ENCODE measurements around the gene KCNQ5. TPM values are rescaled to one million over a fixed set of nuclear protein-coding genes. Genes with fewer than 3 reads are reported as not detected.

Gene KCNQ5
- total RNA-seq, 4 donors from 2014 or later, result 0.57 to 4.4 (median 0.97) TPM

DNA sequence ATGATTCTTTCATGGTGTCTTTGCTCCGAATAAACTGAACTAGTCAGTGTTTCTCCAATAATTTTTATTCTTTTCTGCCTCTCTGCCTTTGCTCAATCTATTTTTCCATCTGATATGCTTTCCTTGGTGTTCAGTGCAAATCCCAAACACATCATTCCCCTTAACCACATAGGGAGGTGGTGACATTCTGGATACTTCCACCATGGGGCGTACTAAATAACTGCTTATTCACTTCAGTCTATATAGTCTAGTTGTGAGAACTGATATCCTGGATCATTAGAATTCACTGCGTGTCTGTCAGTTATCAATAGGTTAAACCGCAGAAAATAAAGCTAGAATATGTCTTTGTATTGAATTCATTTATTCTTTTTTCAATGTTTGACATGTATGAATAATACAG, 83.1 kb downstream of the KCNQ5 start:
- Histone ChIP-seq H3K36me3 (no peaks in the 10 kb centered on the region), H3K4me3 (no peak overlapping the region), H3K9me3 (no peaks in the 10 kb centered on the region), H3K4me1 (no peaks in the 10 kb centered on the region), H3K27ac (no peak overlapping the region), H3K27me3 (no peaks in the 10 kb centered on the region)
- DNase-seq, result no peak
- 84 to 91% methylated on average over 4 of the region's 4 CpGs for WGBS, 2 donors
- intact Hi-C loops (cut with DNase I), result no loop called here
- TF ChIP-seq POLR2A (IDR thresholded peaks at IDR 0.05), result no peak
- TF ChIP-seq, protein P1, sequence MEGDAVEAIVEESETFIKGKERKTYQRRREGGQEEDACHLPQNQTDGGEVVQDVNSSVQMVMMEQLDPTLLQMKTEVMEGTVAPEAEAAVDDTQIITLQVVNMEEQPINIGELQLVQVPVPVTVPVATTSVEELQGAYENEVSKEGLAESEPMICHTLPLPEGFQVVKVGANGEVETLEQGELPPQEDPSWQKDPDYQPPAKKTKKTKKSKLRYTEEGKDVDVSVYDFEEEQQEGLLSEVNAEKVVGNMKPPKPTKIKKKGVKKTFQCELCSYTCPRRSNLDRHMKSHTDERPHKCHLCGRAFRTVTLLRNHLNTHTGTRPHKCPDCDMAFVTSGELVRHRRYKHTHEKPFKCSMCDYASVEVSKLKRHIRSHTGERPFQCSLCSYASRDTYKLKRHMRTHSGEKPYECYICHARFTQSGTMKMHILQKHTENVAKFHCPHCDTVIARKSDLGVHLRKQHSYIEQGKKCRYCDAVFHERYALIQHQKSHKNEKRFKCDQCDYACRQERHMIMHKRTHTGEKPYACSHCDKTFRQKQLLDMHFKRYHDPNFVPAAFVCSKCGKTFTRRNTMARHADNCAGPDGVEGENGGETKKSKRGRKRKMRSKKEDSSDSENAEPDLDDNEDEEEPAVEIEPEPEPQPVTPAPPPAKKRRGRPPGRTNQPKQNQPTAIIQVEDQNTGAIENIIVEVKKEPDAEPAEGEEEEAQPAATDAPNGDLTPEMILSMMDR (IDR thresholded peaks at IDR 0.05), result peak in 1 of 6 experiments; percentile 22

DNA sequence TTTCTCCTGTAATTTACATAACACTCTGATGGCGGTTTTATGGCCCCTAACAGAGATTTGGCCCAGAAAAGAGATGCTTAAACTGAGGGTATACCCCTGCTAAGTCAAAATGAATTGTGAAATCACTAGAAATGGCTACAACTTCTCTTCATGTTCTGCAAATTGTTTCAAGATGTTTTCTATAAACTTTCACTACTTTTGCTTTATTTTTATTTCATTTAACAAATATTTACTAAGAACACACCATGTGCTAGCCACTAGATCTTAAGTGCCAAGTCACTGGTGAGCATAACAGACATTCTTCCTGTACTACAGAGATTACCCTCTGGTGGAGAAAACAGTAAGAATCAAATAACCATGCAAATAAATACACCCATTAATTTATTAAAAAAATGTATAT, 87.6 kb downstream of the KCNQ5 start:
- intact Hi-C loops (cut with DNase I), result no loop called here
- no peak for TF ChIP-seq POLR2A (IDR thresholded peaks at IDR 0.05)
- TF ChIP-seq, protein P1 (IDR thresholded peaks at IDR 0.05), result no peak
- 61 to 82% methylated on average over 1 of the region's 1 CpG for WGBS, 2 donors
- Histone ChIP-seq H3K9me3 (peaks cover 0 to 5% (median 0%) of the 10 kb centered on the region in 3 donors), H3K4me1 (no peaks in the 10 kb centered on the region), H3K27ac (no peak overlapping the region), H3K36me3 (no peaks in the 10 kb centered on the region), H3K4me3 (no peak overlapping the region), H3K27me3 (no peaks in the 10 kb centered on the region)
- DNase-seq, result no peak

DNA sequence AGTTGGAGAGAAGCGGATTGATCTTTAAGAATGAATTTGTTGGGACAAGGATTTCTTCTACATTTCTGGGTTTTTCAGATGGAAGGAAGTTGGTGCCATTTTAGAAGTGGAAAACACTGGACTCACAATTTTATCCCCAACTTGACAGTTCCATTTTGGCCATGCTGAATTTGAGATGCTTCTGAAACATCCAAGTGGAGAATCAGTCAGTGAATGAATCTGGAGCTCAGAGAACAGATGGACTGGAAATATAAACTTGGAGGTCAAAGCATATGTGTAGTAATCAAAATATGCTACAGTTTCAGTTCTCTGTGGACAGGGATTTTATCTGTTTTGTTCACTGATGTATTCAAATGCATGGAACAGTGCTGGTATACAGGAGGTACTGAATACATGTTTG, 89.9 kb downstream of the KCNQ5 start:
- intact Hi-C loops (cut with DNase I), result no loop called here

DNA sequence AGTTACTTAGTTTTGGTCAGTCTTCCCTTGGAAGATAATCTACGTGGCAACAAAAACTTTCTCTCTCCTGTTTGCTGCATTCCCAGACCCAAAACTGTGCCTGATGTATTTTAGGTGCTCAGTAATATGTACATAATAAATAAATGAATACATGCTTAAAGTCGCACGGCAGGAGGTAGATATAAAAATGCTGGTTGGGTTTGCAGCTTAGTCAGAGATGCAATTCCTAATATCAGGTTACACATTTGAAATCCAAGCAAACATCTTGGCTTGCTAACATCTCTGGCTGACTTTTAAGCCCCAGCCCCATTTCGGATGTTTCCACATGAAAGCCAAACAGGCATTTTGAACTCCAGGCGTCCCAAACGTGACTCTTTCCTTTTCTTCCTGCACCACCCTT, 91.0 kb downstream of the KCNQ5 start:
- 79 to 85% methylated on average over 6 of the region's 6 CpGs for WGBS, 2 donors

More for the DNA sequence above, 89.9 kb downstream of the KCNQ5 start:
- Histone ChIP-seq H3K4me3 (no peak overlapping the region), H3K36me3 (no peaks in the 10 kb centered on the region), H3K27ac (no peak overlapping the region), H3K27me3 (no peaks in the 10 kb centered on the region), H3K4me1 (no peaks in the 10 kb centered on the region), H3K9me3 (peaks cover 0 to 5% (median 0%) of the 10 kb centered on the region in 3 donors)
- WGBS, 2 donors, result 92 to 97% methylated on average over 1 of the region's 1 CpG
- TF ChIP-seq POLR2A (IDR thresholded peaks at IDR 0.05), result no peak
- TF ChIP-seq, protein P1 (IDR thresholded peaks at IDR 0.05), result no peak
- DNase-seq, result no peak

DNA sequence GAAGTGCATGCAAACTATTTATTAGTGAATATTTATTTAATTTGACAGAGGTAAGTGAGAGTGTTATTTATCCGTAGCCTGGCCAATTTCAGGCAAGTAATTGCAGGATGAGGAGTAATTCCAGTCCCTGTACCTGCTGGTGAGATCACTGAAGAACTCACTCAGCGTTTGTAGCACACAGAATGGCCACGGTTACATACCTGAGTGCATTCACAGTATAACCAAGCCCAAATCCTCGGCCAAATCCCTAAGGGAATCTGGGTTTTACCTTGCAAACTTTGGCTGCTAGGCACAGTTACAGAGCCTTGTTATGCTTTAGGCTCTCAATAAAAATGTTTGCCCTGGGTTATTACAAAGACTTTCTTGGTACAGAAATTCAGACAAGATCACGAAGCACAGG, 93.3 kb downstream of the KCNQ5 start:
- Histone ChIP-seq H3K4me3 (no peak overlapping the region), H3K9me3 (peaks cover 0 to 5% (median 0%) of the 10 kb centered on the region in 3 donors), H3K27ac (no peak overlapping the region), H3K4me1 (no peaks in the 10 kb centered on the region), H3K36me3 (no peaks in the 10 kb centered on the region), H3K27me3 (no peaks in the 10 kb centered on the region)
- intact Hi-C loops (cut with DNase I), result no loop called here
- TF ChIP-seq, protein P1 (IDR thresholded peaks at IDR 0.05), result no peak
- TF ChIP-seq POLR2A (IDR thresholded peaks at IDR 0.05), result no peak
- no peak for DNase-seq
- WGBS, 2 donors, result 28 to 39% methylated on average over 4 to 5 of the region's 5 CpGs

More for the DNA sequence above, 91.0 kb downstream of the KCNQ5 start:
- no peak overlapping the region for H3K27ac ChIP-seq
- H3K27me3 ChIP-seq, result no peaks in the 10 kb centered on the region
- no peaks in the 10 kb centered on the region for H3K36me3 ChIP-seq
- DNase-seq, result no peak
- no peaks in the 10 kb centered on the region for H3K4me1 ChIP-seq
- TF ChIP-seq, protein P1 (IDR thresholded peaks at IDR 0.05), result no peak
- no peak for TF ChIP-seq POLR2A (IDR thresholded peaks at IDR 0.05)
- H3K9me3 ChIP-seq, result peaks cover 0 to 5% (median 0%) of the 10 kb centered on the region in 3 donors
- H3K4me3 ChIP-seq, result no peak overlapping the region
- intact Hi-C loops (cut with DNase I), result no loop called here
